Measurements from ENCODE around the gene INSYN2B. TPM values are rescaled to one million over a fixed set of nuclear protein-coding genes. Genes with fewer than 3 reads are reported as not detected.
A peak's percentile ranks its signal among the peaks of the same experiment; 100 is the strongest.

INSYN2B gene
- total RNA-seq, 3 donors from 2014 or later, result 0.16 TPM; not detected in 2

DNA sequence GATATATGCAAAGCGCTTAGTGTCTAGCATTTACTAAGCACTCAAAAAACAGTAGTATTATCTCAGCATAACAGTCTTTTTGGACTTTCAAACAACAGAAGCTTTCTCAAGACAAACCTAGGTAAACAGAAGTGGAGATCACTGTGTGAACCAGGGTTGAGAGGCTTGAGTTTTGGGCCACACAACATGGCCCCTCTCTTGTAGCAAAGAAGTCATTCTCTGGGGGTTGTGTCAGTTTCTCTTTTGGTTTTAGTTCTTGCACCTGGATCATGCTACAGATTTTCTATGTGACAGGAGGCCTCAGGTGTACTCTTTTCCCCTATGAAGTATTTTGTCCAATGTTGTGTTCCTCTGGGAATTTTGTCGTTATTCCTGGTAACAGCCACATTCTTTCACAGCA is 30.0 kb downstream of the INSYN2B start:
- Histone ChIP-seq H3K4me3 (no peak overlapping the region), H3K36me3 (ENCODE audit: low read depth) (no peaks in the 10 kb centered on the region), H3K4me1 (ENCODE audit: low read depth) (no peaks in the 10 kb centered on the region), H3K9me3 (no peaks in the 10 kb centered on the region)
- intact Hi-C loops (cut with DNase I, micrococcal nuclease), result no loop called here
- ATAC-seq (no peak), DNase-seq (no peak)
- TF ChIP-seq CTCF (IDR thresholded peaks at IDR 0.05), result no peak

DNA sequence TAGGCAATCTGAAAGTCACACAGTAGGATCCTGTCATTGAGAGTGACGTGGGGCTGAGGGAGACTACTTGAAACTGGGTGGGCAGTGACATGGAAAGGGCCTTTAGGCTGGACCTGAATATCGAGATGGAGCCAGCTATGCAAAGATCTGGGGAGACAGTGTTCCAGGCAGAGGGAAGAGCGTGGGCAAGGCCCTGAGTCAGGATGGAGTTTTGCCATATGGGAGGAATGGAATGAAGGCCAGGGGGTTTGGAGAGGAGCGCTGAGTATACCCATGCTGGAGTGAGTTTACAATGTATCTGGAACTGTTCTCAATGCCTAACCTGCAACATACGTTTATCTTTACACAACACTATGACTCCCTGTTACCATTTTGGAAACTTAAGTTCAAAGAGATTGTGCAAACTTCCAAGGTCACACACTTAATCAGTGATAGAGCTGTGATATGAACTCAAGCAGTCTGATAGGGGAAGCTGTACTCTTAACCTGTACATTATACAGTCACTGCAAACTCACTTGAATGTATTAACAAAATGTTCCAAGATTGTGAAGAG is 33.5 kb downstream of the INSYN2B start:
- H3K36me3 ChIP-seq (ENCODE audit: low read depth), result no peaks in the 10 kb centered on the region
- DNase-seq (no peak), ATAC-seq (no peak)
- no peaks in the 10 kb centered on the region for H3K9me3 ChIP-seq
- no peaks in the 10 kb centered on the region for H3K4me1 ChIP-seq (ENCODE audit: low read depth)
- no peak overlapping the region for H3K4me3 ChIP-seq
- TF ChIP-seq CTCF (IDR thresholded peaks at IDR 0.05), result no peak
- intact Hi-C loops (cut with DNase I, micrococcal nuclease), result no loop called here

DNA sequence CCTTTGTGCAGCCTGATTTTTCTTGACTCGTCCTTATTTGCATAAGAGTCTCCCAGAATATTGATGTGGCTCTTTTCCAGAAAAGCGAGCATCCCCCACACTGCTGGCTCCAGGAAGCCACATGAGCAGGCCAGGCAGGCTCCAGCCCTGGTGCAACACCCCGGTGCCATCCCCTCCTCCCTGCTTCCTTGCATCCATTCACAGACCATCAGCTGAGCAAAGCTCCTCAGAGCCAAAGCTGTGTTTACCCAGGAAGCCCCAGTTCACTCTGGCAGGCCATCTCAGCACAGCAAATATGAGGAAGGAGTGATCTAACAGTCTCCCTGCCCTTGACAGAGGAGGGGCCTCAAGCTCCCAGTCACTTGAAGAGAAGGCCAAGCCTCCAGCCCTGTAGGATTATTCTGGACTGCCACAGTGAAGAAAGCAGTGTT is 34.4 kb downstream of the INSYN2B start:
- ATAC-seq, result peak; percentile 34
- no peaks in the 10 kb centered on the region for H3K9me3 ChIP-seq
- H3K36me3 ChIP-seq (ENCODE audit: low read depth), result no peaks in the 10 kb centered on the region
- no peak for TF ChIP-seq CTCF (IDR thresholded peaks at IDR 0.05)
- no peaks in the 10 kb centered on the region for H3K4me1 ChIP-seq (ENCODE audit: low read depth)
- peak in 2 of 3 donors; percentile 11 to 47 for DNase-seq
- no peak overlapping the region for H3K4me3 ChIP-seq
- intact Hi-C loops (cut with DNase I, micrococcal nuclease), result no loop called here

DNA sequence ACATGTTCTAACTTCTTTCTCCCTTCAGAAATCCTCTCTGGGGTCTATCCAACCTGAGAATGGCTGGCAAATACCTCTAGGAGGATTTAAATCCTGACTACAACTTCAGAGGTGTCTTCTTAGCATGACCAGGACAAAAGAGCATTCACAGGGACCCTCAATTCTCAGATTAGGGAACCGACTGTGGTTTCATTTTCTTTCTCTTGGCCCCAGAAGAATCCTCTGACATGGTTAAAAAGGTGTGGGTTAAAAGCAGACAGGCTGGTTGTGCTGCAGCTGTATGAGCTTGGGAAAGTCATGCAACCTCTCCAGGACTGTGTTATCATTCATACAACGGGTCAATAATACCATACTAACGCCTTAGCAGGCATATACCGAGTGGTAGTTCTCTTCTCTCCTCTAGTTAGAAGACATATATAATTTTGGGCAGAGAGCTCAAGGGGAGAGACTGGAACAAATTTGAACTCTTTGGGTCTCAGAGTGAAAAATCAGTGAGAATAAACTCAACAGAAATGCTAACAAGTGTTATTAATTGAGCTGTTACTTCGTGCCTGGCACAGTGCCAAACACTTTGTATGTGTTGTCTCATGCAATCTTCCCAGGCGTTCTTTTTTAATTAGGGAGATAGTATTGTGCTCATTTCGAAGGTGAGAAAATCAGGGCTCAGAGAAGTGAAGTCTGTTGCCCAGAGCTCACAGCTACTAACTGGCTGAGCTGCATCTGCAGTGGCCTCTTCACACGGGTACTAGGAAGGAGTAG is 35.2 kb downstream of the INSYN2B start:
- Histone ChIP-seq H3K9me3 (no peaks in the 10 kb centered on the region), H3K36me3 (ENCODE audit: low read depth) (no peaks in the 10 kb centered on the region), H3K4me1 (ENCODE audit: low read depth) (no peaks in the 10 kb centered on the region), H3K4me3 (no peak overlapping the region)
- intact Hi-C loops (cut with DNase I, micrococcal nuclease), result no loop called here
- peak in 1 of 3 donors; percentile 3 for DNase-seq
- ATAC-seq, result no peak
- TF ChIP-seq CTCF (IDR thresholded peaks at IDR 0.05), result no peak

DNA sequence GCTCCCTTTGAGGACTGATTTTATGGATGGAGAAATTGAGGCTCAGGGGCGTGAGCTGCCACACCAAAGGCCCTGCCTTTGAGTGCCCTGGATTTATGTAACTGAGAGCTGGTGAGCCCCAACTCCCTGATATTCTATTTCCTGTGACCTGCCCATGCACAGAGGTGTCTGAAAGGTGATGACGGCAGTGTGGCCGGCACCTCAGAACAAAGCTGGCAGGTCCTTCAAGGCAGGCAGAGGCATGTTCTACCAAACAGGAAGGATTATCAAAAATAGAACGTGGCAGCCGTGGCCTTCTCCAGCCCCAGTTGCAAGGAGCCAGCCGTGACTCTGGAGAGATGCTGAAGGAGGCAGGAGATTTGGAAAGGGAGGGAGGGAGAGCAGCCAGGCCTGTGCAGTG is 36.2 kb downstream of the INSYN2B start:
- intact Hi-C loops (cut with DNase I, micrococcal nuclease), result no loop called here
- no peak overlapping the region for H3K4me3 ChIP-seq
- no peaks in the 10 kb centered on the region for H3K4me1 ChIP-seq (ENCODE audit: low read depth)
- no peaks in the 10 kb centered on the region for H3K9me3 ChIP-seq
- TF ChIP-seq CTCF (IDR thresholded peaks at IDR 0.05), result no peak
- ATAC-seq (no peak), DNase-seq (no peak)
- H3K36me3 ChIP-seq (ENCODE audit: low read depth), result no peaks in the 10 kb centered on the region

Measured in mucosa of descending colon (tissue), 3 donors.